Glutamatergic neuron (in vitro differentiated cells): Measurements from ENCODE around the gene VTI1A. TPM values are rescaled to one million over a fixed set of nuclear protein-coding genes. Genes with fewer than 3 reads are reported as not detected.

Source experiments
- DNase-seq: peaks from one replicate; pipeline ENCODE4 v3.0.0; 2022
- H3K27ac Mint-ChIP-seq: one replicate; pipeline ENCODE4 v1.8.0; 2020; ENCODE audit warnings: mild to moderate bottlenecking, mixed read lengths, inconsistent platforms; ENCODE audit not compliant: unreplicated experiment
- H3K27me3 Mint-ChIP-seq: one replicate; pipeline ENCODE4 v1.8.0; 2020; ENCODE audit warnings: mild to moderate bottlenecking, moderate library complexity, mixed read lengths, inconsistent platforms; ENCODE audit not compliant: unreplicated experiment
- H3K36me3 Mint-ChIP-seq: one replicate; pipeline ENCODE4 v1.8.0; 2020; ENCODE audit warnings: mild to moderate bottlenecking, mixed read lengths, inconsistent platforms; ENCODE audit not compliant: unreplicated experiment
- H3K4me1 Mint-ChIP-seq: one replicate; pipeline ENCODE4 v1.8.0; 2020; ENCODE audit warnings: mild to moderate bottlenecking, low read depth, mixed read lengths, inconsistent platforms; ENCODE audit not compliant: unreplicated experiment
- H3K4me3 Mint-ChIP-seq: one replicate; pipeline ENCODE4 v1.8.0; 2020; ENCODE audit warnings: mild to moderate bottlenecking, mixed read lengths, inconsistent platforms; ENCODE audit not compliant: unreplicated experiment
- H3K9me3 Mint-ChIP-seq: one replicate; pipeline ENCODE4 v1.8.0; 2020; ENCODE audit warnings: mild to moderate bottlenecking, moderate library complexity, mixed read lengths, inconsistent platforms; ENCODE audit not compliant: unreplicated experiment
- total RNA-seq: library from RNA; stranded (reverse); fragmentation: NEBNext Ultra II Directional; extraction: Animal tissue kit (Norgen Biotek cat#: 25700); gene quantifications from one replicate; pipeline ENCODE4 v1.2.1, GENCODE V29; 2021; ENCODE audit not compliant: unreplicated experiment
- TF ChIP-seq, protein P1 (sequence below): fragments of 200-600 bp; sonication (generic); IDR thresholded peaks from one replicate; pipeline ENCODE4 v1.5.0; 2021; ENCODE audit not compliant: partially characterized antibody, unreplicated experiment

VTI1A gene
- total RNA-seq, 1 donor from 2014 or later = 61.0 TPM

DNA sequence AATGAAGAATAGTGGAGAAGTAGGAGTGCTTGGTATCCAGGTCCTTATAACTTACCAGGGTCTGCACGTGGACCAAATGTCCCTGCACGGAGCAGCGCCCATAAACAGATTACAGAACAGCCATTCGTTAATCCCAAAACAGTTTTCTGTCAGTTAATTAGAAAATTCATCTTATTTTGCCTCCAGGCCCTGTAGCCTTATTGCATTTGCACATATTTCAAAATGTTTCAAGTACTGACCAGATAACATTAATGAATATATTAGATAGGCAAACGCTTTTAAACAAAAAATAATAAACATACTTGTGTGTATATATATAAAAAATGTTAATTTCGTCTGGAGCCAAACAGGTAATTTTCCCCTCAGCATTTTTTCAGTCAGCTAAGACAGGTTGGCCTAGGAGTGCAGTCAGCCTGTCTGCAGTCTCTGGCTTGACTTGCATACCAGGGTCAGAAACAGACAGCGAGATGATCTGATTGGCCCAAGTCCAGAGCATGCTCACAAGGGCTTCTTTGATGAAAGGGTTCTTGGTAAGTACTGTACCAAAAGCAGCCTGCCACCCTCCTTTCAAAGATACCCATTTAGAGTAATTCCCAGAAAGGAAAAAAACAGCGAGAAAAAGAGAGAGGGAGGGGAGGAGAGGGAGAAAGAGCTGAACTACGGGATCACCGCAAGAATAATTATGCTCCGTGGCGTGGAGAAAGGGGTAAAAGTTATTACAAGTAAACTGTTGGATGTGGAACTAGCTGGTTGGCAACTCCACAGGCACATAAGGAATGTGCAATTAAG lies 308.6 kb downstream of the VTI1A start:
- DNase-seq = no peak
- TF ChIP-seq, protein P1, sequence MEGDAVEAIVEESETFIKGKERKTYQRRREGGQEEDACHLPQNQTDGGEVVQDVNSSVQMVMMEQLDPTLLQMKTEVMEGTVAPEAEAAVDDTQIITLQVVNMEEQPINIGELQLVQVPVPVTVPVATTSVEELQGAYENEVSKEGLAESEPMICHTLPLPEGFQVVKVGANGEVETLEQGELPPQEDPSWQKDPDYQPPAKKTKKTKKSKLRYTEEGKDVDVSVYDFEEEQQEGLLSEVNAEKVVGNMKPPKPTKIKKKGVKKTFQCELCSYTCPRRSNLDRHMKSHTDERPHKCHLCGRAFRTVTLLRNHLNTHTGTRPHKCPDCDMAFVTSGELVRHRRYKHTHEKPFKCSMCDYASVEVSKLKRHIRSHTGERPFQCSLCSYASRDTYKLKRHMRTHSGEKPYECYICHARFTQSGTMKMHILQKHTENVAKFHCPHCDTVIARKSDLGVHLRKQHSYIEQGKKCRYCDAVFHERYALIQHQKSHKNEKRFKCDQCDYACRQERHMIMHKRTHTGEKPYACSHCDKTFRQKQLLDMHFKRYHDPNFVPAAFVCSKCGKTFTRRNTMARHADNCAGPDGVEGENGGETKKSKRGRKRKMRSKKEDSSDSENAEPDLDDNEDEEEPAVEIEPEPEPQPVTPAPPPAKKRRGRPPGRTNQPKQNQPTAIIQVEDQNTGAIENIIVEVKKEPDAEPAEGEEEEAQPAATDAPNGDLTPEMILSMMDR = no peak
- Mint-ChIP-seq H3K27ac (no peak overlapping the region), H3K27me3 (no peaks in the 10 kb centered on the region), H3K36me3 (no peaks in the 10 kb centered on the region), H3K9me3 (no peaks in the 10 kb centered on the region), H3K4me3 (no peak overlapping the region), H3K4me1 (peaks cover 1% of the 10 kb centered on the region)

DNA sequence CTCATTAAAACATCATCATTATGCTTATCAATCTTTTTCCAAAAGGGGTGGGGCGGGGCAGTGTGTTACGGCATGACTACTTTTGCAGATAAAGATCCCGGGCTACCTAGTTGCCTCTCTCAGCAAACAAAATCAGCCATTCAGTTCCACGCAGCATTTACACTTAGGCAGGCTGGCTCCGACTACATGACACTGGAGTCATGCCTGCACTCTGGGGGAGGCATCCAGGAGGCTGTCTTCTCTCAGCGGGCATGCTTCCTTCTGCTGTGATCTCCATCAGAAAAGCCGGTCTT lies 309.2 kb downstream of the VTI1A start:
- TF ChIP-seq, protein P1 = no peak
- H3K4me3 Mint-ChIP-seq = no peak overlapping the region
- no peak for DNase-seq
- no peaks in the 10 kb centered on the region for H3K9me3 Mint-ChIP-seq
- H3K4me1 Mint-ChIP-seq = peaks cover 1% of the 10 kb centered on the region
- H3K27ac Mint-ChIP-seq = no peak overlapping the region
- no peaks in the 10 kb centered on the region for H3K27me3 Mint-ChIP-seq
- no peaks in the 10 kb centered on the region for H3K36me3 Mint-ChIP-seq

- H3K4me1 Mint-ChIP-seq = peaks cover 1% of the 10 kb centered on the region
- no peaks in the 10 kb centered on the region for H3K9me3 Mint-ChIP-seq
- TF ChIP-seq, protein P1 = no peak
- H3K27me3 Mint-ChIP-seq = no peaks in the 10 kb centered on the region
- H3K4me3 Mint-ChIP-seq = no peak overlapping the region
- no peaks in the 10 kb centered on the region for H3K36me3 Mint-ChIP-seq
- no peak for DNase-seq
- H3K27ac Mint-ChIP-seq = no peak overlapping the region
Measured at GRCh38 chr10:112758961-112759360, 311.9 kb downstream of the VTI1A start.

DNA sequence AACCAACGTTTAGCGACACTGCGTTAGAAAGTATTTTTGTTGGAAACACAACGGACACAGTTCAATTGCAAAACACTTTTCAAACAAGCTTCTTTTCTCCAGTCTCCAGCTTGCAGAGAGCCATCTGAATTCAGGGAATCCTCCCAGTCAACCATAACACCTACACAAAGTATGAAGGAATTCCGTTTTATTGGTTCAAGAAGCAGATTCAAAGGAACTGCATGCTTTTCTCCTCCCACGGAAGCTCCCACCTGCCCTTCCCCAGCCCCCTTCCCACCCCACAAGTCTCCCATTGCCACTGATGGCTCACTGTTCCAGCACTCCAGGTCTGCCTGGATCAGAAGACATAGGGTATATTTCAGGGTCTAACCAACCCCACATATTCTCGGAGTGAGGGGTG lies 312.5 kb downstream of the VTI1A start:
- DNase-seq = no peak
- H3K36me3 Mint-ChIP-seq = no peaks in the 10 kb centered on the region
- H3K27me3 Mint-ChIP-seq = no peaks in the 10 kb centered on the region
- H3K9me3 Mint-ChIP-seq = no peaks in the 10 kb centered on the region
- TF ChIP-seq, protein P1 = no peak
- peaks cover 1% of the 10 kb centered on the region for H3K4me1 Mint-ChIP-seq
- H3K4me3 Mint-ChIP-seq = no peak overlapping the region
- no peak overlapping the region for H3K27ac Mint-ChIP-seq

DNA sequence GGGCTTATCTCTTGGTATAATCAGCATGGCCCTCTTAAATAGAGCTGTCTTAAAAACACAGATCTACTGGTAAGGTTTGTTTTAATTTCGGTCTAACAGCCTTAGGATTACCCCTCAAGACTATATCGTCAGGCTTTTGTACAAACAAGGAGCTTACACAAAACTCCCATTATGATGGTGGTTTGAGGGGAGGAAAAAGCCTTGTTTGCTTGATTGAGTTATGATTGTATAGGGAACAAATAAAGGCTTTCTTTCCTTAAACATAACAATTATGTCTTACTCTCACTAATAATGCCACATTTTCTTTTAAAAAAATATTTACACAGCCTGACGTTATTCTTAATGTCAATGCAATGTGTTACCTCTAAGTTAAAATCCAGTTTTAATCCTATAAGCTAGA lies 314.2 kb downstream of the VTI1A start:
- no peaks in the 10 kb centered on the region for H3K9me3 Mint-ChIP-seq
- H3K27me3 Mint-ChIP-seq = no peaks in the 10 kb centered on the region
- DNase-seq = no peak
- H3K36me3 Mint-ChIP-seq = no peaks in the 10 kb centered on the region
- H3K4me1 Mint-ChIP-seq = no peaks in the 10 kb centered on the region
- TF ChIP-seq, protein P1 = no peak
- H3K4me3 Mint-ChIP-seq = no peak overlapping the region
- no peak overlapping the region for H3K27ac Mint-ChIP-seq
